ENCODE measurements around the gene CDADC1.
"Not testable (repeated sequence)": the region's sequence is repeated elsewhere in the genome, so short reads cannot be mapped to it uniquely, and the experiment has no call there.

CDADC1 gene

GRCh38 chr13:49238621-49239020, 9.1 kb upstream of the CDADC1 start:
- DNase-seq (ENCODE audit: low read depth in 2 of 2) = no peak

GRCh38 chr13:49240017-49240416, 7.7 kb upstream of the CDADC1 start:
- DNase-seq (ENCODE audit: low read depth in 2 of 2) = no peak

- no peak for DNase-seq (ENCODE audit: low read depth in 2 of 2)
Measured at GRCh38 chr13:49241296-49241695, 6.4 kb upstream of the CDADC1 start.

- DNase-seq (ENCODE audit: low read depth in 2 of 2) = no peak
Measured at GRCh38 chr13:49245101-49245500, 2.6 kb upstream of the CDADC1 start.

GRCh38 chr13:49246850-49247642, 679 bp upstream of the CDADC1 start:
- DNase-seq (ENCODE audit: low read depth in 2 of 2) = no peak

- no peak for DNase-seq (ENCODE audit: low read depth in 2 of 2)
Measured at GRCh38 chr13:49248622-49249002, 887 bp downstream of the CDADC1 start.

GRCh38 chr13:49251326-49251725, 3.6 kb downstream of the CDADC1 start:
- no peak for DNase-seq (ENCODE audit: low read depth in 2 of 2)

- no peak for DNase-seq (ENCODE audit: low read depth in 2 of 2)
Measured at GRCh38 chr13:49253310-49253709, 5.6 kb downstream of the CDADC1 start.

- no peak for DNase-seq (ENCODE audit: low read depth in 2 of 2)
Measured at GRCh38 chr13:49254007-49254406, 6.3 kb downstream of the CDADC1 start.

GRCh38 chr13:49256841-49257240, 9.1 kb downstream of the CDADC1 start:
- no peak for DNase-seq (ENCODE audit: low read depth in 2 of 2)

- no peak for DNase-seq (ENCODE audit: low read depth in 2 of 2)
Measured at GRCh38 chr13:49258089-49258796, 10.5 kb downstream of the CDADC1 start.

- DNase-seq (ENCODE audit: low read depth in 2 of 2) = no peak
Measured at GRCh38 chr13:49259586-49259985, 11.9 kb downstream of the CDADC1 start.

- DNase-seq (ENCODE audit: low read depth in 2 of 2) = no peak
Measured at GRCh38 chr13:49262634-49263033, 14.9 kb downstream of the CDADC1 start.

GRCh38 chr13:49265822-49266221, 18.1 kb downstream of the CDADC1 start:
- DNase-seq (ENCODE audit: low read depth in 2 of 2) = no peak

- DNase-seq (ENCODE audit: low read depth in 2 of 2) = no peak
Measured at GRCh38 chr13:49271264-49271663, 23.5 kb downstream of the CDADC1 start.

- no peak for DNase-seq (ENCODE audit: low read depth in 2 of 2)
Measured at GRCh38 chr13:49272296-49272695, 24.6 kb downstream of the CDADC1 start.

- DNase-seq (ENCODE audit: low read depth in 2 of 2) = no peak
Measured at GRCh38 chr13:49278211-49278610, 30.5 kb downstream of the CDADC1 start.

- DNase-seq (ENCODE audit: low read depth in 2 of 2) = no peak
Measured at GRCh38 chr13:49279112-49279511, 31.4 kb downstream of the CDADC1 start.

GRCh38 chr13:49279885-49280284, 32.2 kb downstream of the CDADC1 start:
- DNase-seq (ENCODE audit: low read depth in 2 of 2) = no peak

- no peak for DNase-seq (ENCODE audit: low read depth in 2 of 2)
Measured at GRCh38 chr13:49287995-49288394, 40.3 kb downstream of the CDADC1 start.

- DNase-seq (ENCODE audit: low read depth in 2 of 2) = no peak
Measured at GRCh38 chr13:49288458-49288857, 40.7 kb downstream of the CDADC1 start.

- no peak for DNase-seq (ENCODE audit: low read depth in 2 of 2)
Measured at GRCh38 chr13:49292742-49293486, 45.2 kb downstream of the CDADC1 start.

- not testable (repeated sequence) for DNase-seq (ENCODE audit: low read depth in 2 of 2)
Measured at GRCh38 chr13:49294723-49295122, 47.0 kb downstream of the CDADC1 start.
